Measurements from ENCODE around the gene ATP8B1. TPM values are rescaled to one million over a fixed set of nuclear protein-coding genes. Genes with fewer than 3 reads are reported as not detected.
"Not testable (repeated sequence)": the region's sequence is repeated elsewhere in the genome, so short reads cannot be mapped to it uniquely, and the experiment has no call there.

The ATP8B1 gene
- total RNA-seq, 4 donors from 2014 or later = 17.4 to 26.2 (median 23.4) TPM

- TF ChIP-seq POLR2A (IDR thresholded peaks at IDR 0.05) = no peak
- no peak for TF ChIP-seq CTCF (IDR thresholded peaks at IDR 0.05)
- no peak for TF ChIP-seq POLR2AphosphoS5 (IDR thresholded peaks at IDR 0.05)
- no peak for TF ChIP-seq EP300 (IDR thresholded peaks at IDR 0.05)
- Histone ChIP-seq H3K36me3 (peaks cover 0 to 94% of the 10 kb centered on the region in 2 donors), H3K4me3 (no peak overlapping the region), H3K27ac (no peak overlapping the region), H3K4me1 (peaks cover 0 to 8% (median 0%) of the 10 kb centered on the region in 3 donors), H3K27me3 (no peaks in the 10 kb centered on the region), H3K9me3 (peaks cover 0 to 13% (median 0%) of the 10 kb centered on the region in 3 donors)
- no peak for ATAC-seq
- WGBS, 2 donors (ENCODE audit: low coverage in 1 of 2) = 100% methylated on average over 1 to 2 of the region's 2 CpGs
Observed at GRCh38 chr18:57655740-57656139, 147.4 kb downstream of the ATP8B1 start.

GRCh38 chr18:57651914-57652313 lies 151.2 kb downstream of the ATP8B1 start:
- Histone ChIP-seq H3K27me3 (no peaks in the 10 kb centered on the region), H3K4me3 (no peak overlapping the region), H3K36me3 (peaks cover 0 to 97% of the 10 kb centered on the region in 2 donors), H3K4me1 (peaks cover 0 to 11% (median 0%) of the 10 kb centered on the region in 3 donors), H3K27ac (no peak overlapping the region), H3K9me3 (peaks cover 0 to 13% (median 0%) of the 10 kb centered on the region in 3 donors)
- TF ChIP-seq EP300 (IDR thresholded peaks at IDR 0.05) (no peak), CTCF (IDR thresholded peaks at IDR 0.05) (no peak), POLR2AphosphoS5 (IDR thresholded peaks at IDR 0.05) (no peak), POLR2A (IDR thresholded peaks at IDR 0.05) (no peak)
- ATAC-seq = no peak

GRCh38 chr18:57649556-57650500 lies 153.3 kb downstream of the ATP8B1 start:
- Histone ChIP-seq H3K36me3 (peaks cover 0 to 76% of the 10 kb centered on the region in 2 donors), H3K4me3 (no peak overlapping the region), H3K9me3 (no peaks in the 10 kb centered on the region), H3K4me1 (peaks cover 0 to 11% (median 0%) of the 10 kb centered on the region in 3 donors), H3K27me3 (no peaks in the 10 kb centered on the region), H3K27ac (peak overlapping the region in 2 of 4 donors; percentile 2 to 9)
- TF ChIP-seq POLR2AphosphoS5 (IDR thresholded peaks at IDR 0.05) (no peak), CTCF (IDR thresholded peaks at IDR 0.05) (no peak), EP300 (IDR thresholded peaks at IDR 0.05) (no peak), POLR2A (IDR thresholded peaks at IDR 0.05) (no peak)
- peak; percentile 72 for ATAC-seq
- WGBS, 2 donors (ENCODE audit: low coverage in 1 of 2) = 81 to 84% methylated on average over 8 to 9 of the region's 11 CpGs

GRCh38 chr18:57648414-57648813 lies 154.7 kb downstream of the ATP8B1 start:
- no peak overlapping the region for H3K27ac ChIP-seq
- no peak for ATAC-seq
- TF ChIP-seq EP300 (IDR thresholded peaks at IDR 0.05) = no peak
- H3K4me3 ChIP-seq = no peak overlapping the region
- peaks cover 0 to 11% (median 0%) of the 10 kb centered on the region in 3 donors for H3K4me1 ChIP-seq
- no peaks in the 10 kb centered on the region for H3K27me3 ChIP-seq
- H3K36me3 ChIP-seq = peaks cover 0 to 62% of the 10 kb centered on the region in 2 donors
- WGBS, 2 donors (ENCODE audit: low coverage in 1 of 2) = 76 to 90% methylated on average over 5 to 21 of the region's 32 CpGs
- no peaks in the 10 kb centered on the region for H3K9me3 ChIP-seq

- no peak for TF ChIP-seq EP300 (IDR thresholded peaks at IDR 0.05)
- no peak for TF ChIP-seq POLR2AphosphoS5 (IDR thresholded peaks at IDR 0.05)
- TF ChIP-seq POLR2A (IDR thresholded peaks at IDR 0.05) = no peak
- peak in 1 of 4 experiments; percentile 18 for TF ChIP-seq CTCF (IDR thresholded peaks at IDR 0.05)
- H3K27ac ChIP-seq = no peak overlapping the region
- no peak overlapping the region for H3K4me3 ChIP-seq
- H3K9me3 ChIP-seq = no peaks in the 10 kb centered on the region
- no peaks in the 10 kb centered on the region for H3K27me3 ChIP-seq
- peaks cover 0 to 3% (median 0%) of the 10 kb centered on the region in 3 donors for H3K4me1 ChIP-seq
- H3K36me3 ChIP-seq = peaks cover 0 to 43% of the 10 kb centered on the region in 2 donors
- no peak for ATAC-seq
Observed at GRCh38 chr18:57644540-57644939, 158.6 kb downstream of the ATP8B1 start.

- H3K27ac ChIP-seq, H3K4me3 ChIP-seq, H3K4me1 ChIP-seq, H3K27me3 ChIP-seq, H3K9me3 ChIP-seq, ATAC-seq: not testable (repeated sequence)
- WGBS, 2 donors (ENCODE audit: low coverage in 1 of 2) = no CpG with 5 or more reads among the region's 25 CpGs
- peaks cover 0 to 35% of the 10 kb centered on the region in 2 donors for H3K36me3 ChIP-seq
Observed at GRCh38 chr18:57643726-57644125, 159.4 kb downstream of the ATP8B1 start.

GRCh38 chr18:57642462-57642861 lies 160.7 kb downstream of the ATP8B1 start:
- H3K36me3 ChIP-seq = peaks cover 0 to 26% of the 10 kb centered on the region in 2 donors
- H3K4me3 ChIP-seq, ATAC-seq, H3K27ac ChIP-seq, H3K4me1 ChIP-seq, H3K9me3 ChIP-seq, H3K27me3 ChIP-seq: not testable (repeated sequence)
- WGBS, 2 donors (ENCODE audit: low coverage in 1 of 2) = no CpG with 5 or more reads among the region's 29 CpGs
